ENCODE measurements around the gene GCN1.

GCN1 gene

GRCh38 chr12:120116792-120117651, 77.5 kb downstream of the GCN1 start:
- DNase-seq (ENCODE audit: low read depth in 2 of 2), result peak; percentile 97 to 98

- DNase-seq (ENCODE audit: low read depth in 2 of 2), result no peak
Observed at GRCh38 chr12:120116441-120116791, 78.1 kb downstream of the GCN1 start, which contains the start of gene RAB35. Gene RAB35 (minus strand): TSS chr12:120116753. CDS start chr12:120116650, 103 bp downstream.

- peak in 1 of 2 donors; percentile 34 for DNase-seq (ENCODE audit: low read depth in 2 of 2)
Observed at GRCh38 chr12:120115692-120116440, 78.6 kb downstream of the GCN1 start.

- DNase-seq (ENCODE audit: low read depth in 2 of 2), result no peak
Observed at GRCh38 chr12:120115066-120115465, 79.4 kb downstream of the GCN1 start.

- DNase-seq (ENCODE audit: low read depth in 2 of 2), result peak in 1 of 2 donors; percentile 18
Observed at GRCh38 chr12:120110550-120111501, 83.7 kb downstream of the GCN1 start.

GRCh38 chr12:120109570-120110267, 84.8 kb downstream of the GCN1 start:
- no peak for DNase-seq (ENCODE audit: low read depth in 2 of 2)

GRCh38 chr12:120106151-120106550, 88.4 kb downstream of the GCN1 start:
- no peak for DNase-seq (ENCODE audit: low read depth in 2 of 2)

- DNase-seq (ENCODE audit: low read depth in 2 of 2), result no peak
Observed at GRCh38 chr12:120103371-120103770, 91.1 kb downstream of the GCN1 start.

GRCh38 chr12:120103044-120103338, 91.5 kb downstream of the GCN1 start:
- no peak for DNase-seq (ENCODE audit: low read depth in 2 of 2)

- DNase-seq (ENCODE audit: low read depth in 2 of 2), result no peak
Observed at GRCh38 chr12:120102189-120103043, 92.1 kb downstream of the GCN1 start.

- DNase-seq (ENCODE audit: low read depth in 2 of 2), result no peak
Observed at GRCh38 chr12:120101617-120102016, 92.9 kb downstream of the GCN1 start.

GRCh38 chr12:120101182-120101581, 93.3 kb downstream of the GCN1 start:
- no peak for DNase-seq (ENCODE audit: low read depth in 2 of 2)

GRCh38 chr12:120100630-120101029, 93.9 kb downstream of the GCN1 start:
- DNase-seq (ENCODE audit: low read depth in 2 of 2), result no peak

GRCh38 chr12:120099738-120100137, 94.8 kb downstream of the GCN1 start:
- no peak for DNase-seq (ENCODE audit: low read depth in 2 of 2)

- DNase-seq (ENCODE audit: low read depth in 2 of 2), result no peak
Observed at GRCh38 chr12:120098756-120099470, 95.6 kb downstream of the GCN1 start.

- DNase-seq (ENCODE audit: low read depth in 2 of 2), result no peak
Observed at GRCh38 chr12:120096671-120097202, 97.8 kb downstream of the GCN1 start.

GRCh38 chr12:120095736-120096135, 98.8 kb downstream of the GCN1 start:
- no peak for DNase-seq (ENCODE audit: low read depth in 2 of 2)

GRCh38 chr12:120095331-120095730, 99.2 kb downstream of the GCN1 start:
- no peak for DNase-seq (ENCODE audit: low read depth in 2 of 2)

GRCh38 chr12:120094485-120094884, 100.0 kb downstream of the GCN1 start:
- DNase-seq (ENCODE audit: low read depth in 2 of 2), result no peak
